ENCODE data around the gene HDAC11. TPM values are rescaled to one million over a fixed set of nuclear protein-coding genes. Genes with fewer than 3 reads are reported as not detected.

The HDAC11 gene
- total and polyA plus RNA-seq, 9 of the 15 experiments (the other 6 are each of a cell fraction or from before 2014, with no cell fraction given): 0.60 to 6.0 (median 4.5) TPM

- no peak for TF ChIP-seq MGA (IDR thresholded peaks at IDR 0.05)
- no peak for TF ChIP-seq MIER1 (IDR thresholded peaks at IDR 0.05; ENCODE audit: low read depth)
- no peak for TF ChIP-seq HDAC8 (tag; IDR thresholded peaks at IDR 0.05)
- TF ChIP-seq PHTF2 (CRISPR knock-in tag; IDR thresholded peaks at IDR 0.05): no peak
- TF ChIP-seq FOXK2 (conservative IDR thresholded peaks at IDR 0.05 in 1 of 2, IDR thresholded peaks at IDR 0.05 in 1 of 2; ENCODE audit: low read depth in 2 of 2): peak in 1 of 2 experiments; percentile 57; a peak in 1 of 4 replicates
- TF ChIP-seq KDM1A (IDR thresholded peaks at IDR 0.05): peak; percentile 93 to 95
- TF ChIP-seq CEBPB (tag; IDR thresholded peaks at IDR 0.05): no peak
- no peak for TF ChIP-seq ZNF431 (CRISPR knock-in tag; IDR thresholded peaks at IDR 0.05)
- TF ChIP-seq ZNF696 (CRISPR knock-in tag; conservative IDR thresholded peaks at IDR 0.05): no peak
- 0 out of 2 replicates have a peak, but pooled peaks have one; percentile 25 for TF ChIP-seq EGR1 (conservative IDR thresholded peaks at IDR 0.05)
- TF ChIP-seq ZNF224 (CRISPR knock-in tag; IDR thresholded peaks at IDR 0.05): no peak
- no peak for TF ChIP-seq ZNF518B (CRISPR knock-in tag; IDR thresholded peaks at IDR 0.05)
- TF ChIP-seq ZNF655 (CRISPR knock-in tag; IDR thresholded peaks at IDR 0.05): no peak
Observed at GRCh38 chr3:13546667-13547171, 66.6 kb downstream of the HDAC11 start (continued).

All from K562 (cell line).